Gastroesophageal sphincter (tissue), 3 donors: ENCODE measurements around the gene PIGL.

Experiments used
- POLR2A ChIP-seq, 2 donors: fragments of 450-650 bp; IDR thresholded peaks; one replicate each; pipeline ENCODE4 v1.6.1; 2017; ENCODE audit warnings: antibody characterized with exemption in 2 of 2, mild to moderate bottlenecking in 2 of 2, moderate library complexity in 1 of 2
- TF ChIP-seq, protein P1 (sequence below), 4 experiments: fragments of 200-600 bp in 2 of 4; fragments of 450-650 bp in 2 of 4; sonication (generic) in 1 of 4; IDR thresholded peaks; one replicate each; pipeline ENCODE4 v1.5.1; 2017 to 2019; ENCODE audit warnings: antibody characterized with exemption in 4 of 4, mild to moderate bottlenecking in 2 of 4, moderate library complexity in 2 of 4

DNA sequence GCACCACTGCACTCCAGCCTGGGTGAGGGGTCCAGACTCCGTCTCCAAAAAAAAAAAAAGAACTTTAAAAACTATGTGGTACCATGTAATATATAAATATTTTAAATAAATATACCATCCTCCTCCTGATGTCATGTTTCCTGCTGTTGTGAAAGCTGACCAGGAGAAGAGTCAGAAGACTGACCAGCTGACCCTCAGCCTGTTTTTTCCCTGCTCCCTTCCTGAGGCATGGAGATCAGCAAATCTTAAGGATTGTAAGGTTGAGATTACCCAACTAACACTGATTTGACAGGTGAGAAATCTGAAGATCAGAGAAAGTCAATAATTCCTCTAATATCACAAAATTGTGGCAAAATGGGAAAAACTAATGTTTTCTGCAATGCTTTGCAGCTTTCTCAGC is 19.7 kb upstream of the PIGL start:
- TF ChIP-seq POLR2A (IDR thresholded peaks at IDR 0.05) = no peak
- TF ChIP-seq, protein P1, sequence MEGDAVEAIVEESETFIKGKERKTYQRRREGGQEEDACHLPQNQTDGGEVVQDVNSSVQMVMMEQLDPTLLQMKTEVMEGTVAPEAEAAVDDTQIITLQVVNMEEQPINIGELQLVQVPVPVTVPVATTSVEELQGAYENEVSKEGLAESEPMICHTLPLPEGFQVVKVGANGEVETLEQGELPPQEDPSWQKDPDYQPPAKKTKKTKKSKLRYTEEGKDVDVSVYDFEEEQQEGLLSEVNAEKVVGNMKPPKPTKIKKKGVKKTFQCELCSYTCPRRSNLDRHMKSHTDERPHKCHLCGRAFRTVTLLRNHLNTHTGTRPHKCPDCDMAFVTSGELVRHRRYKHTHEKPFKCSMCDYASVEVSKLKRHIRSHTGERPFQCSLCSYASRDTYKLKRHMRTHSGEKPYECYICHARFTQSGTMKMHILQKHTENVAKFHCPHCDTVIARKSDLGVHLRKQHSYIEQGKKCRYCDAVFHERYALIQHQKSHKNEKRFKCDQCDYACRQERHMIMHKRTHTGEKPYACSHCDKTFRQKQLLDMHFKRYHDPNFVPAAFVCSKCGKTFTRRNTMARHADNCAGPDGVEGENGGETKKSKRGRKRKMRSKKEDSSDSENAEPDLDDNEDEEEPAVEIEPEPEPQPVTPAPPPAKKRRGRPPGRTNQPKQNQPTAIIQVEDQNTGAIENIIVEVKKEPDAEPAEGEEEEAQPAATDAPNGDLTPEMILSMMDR (IDR thresholded peaks at IDR 0.05) = no peak
